Measurements from ENCODE around the gene EXOSC5. TPM values are rescaled to one million over a fixed set of nuclear protein-coding genes. Genes with fewer than 3 reads are reported as not detected.

Gene EXOSC5
- total RNA-seq, 1 experiment from 2014 or later: 95.3 TPM

GRCh38 chr19:41363753-41364523 is 33.2 kb downstream of the EXOSC5 start, which contains the start of gene B9D2:
Gene B9D2 (minus strand): TSS chr19:41364149. CDS start chr19:41363519, 630 bp downstream.
- peak; percentile 99 for DNase-seq
- H3K36me3 ChIP-seq: peaks cover 21% of the 10 kb centered on the region
- peak within 1 kb of the TSS; percentile 83 for H3K4me3 ChIP-seq
- H3K27me3 ChIP-seq: no peaks in the 10 kb centered on the region
- H3K9me3 ChIP-seq: no peaks in the 10 kb centered on the region

GRCh38 chr19:41363371-41363752 is 33.8 kb downstream of the EXOSC5 start:
- peaks cover 21% of the 10 kb centered on the region for H3K36me3 ChIP-seq

GRCh38 chr19:41362143-41362847 is 34.9 kb downstream of the EXOSC5 start:
- Histone ChIP-seq H3K4me3 (no peak overlapping the region), H3K9me3 (no peaks in the 10 kb centered on the region), H3K36me3 (peaks cover 19% of the 10 kb centered on the region), H3K27me3 (no peaks in the 10 kb centered on the region)
- no peak for DNase-seq

More at GRCh38 chr19:41363371-41363752, 33.8 kb downstream of the EXOSC5 start:
- Histone ChIP-seq H3K4me3 (peak overlapping the region; percentile 83), H3K27me3 (no peaks in the 10 kb centered on the region), H3K9me3 (no peaks in the 10 kb centered on the region)
- DNase-seq: no peak

- DNase-seq: no peak
- H3K4me3 ChIP-seq: no peak overlapping the region
- no peaks in the 10 kb centered on the region for H3K27me3 ChIP-seq
- H3K36me3 ChIP-seq: peaks cover 13% of the 10 kb centered on the region
- H3K9me3 ChIP-seq: no peaks in the 10 kb centered on the region
Measured at GRCh38 chr19:41359741-41360140, 37.4 kb downstream of the EXOSC5 start.

GRCh38 chr19:41357746-41358145 is 39.4 kb downstream of the EXOSC5 start:
- Histone ChIP-seq H3K36me3 (peaks cover 12% of the 10 kb centered on the region), H3K9me3 (no peaks in the 10 kb centered on the region), H3K27me3 (no peaks in the 10 kb centered on the region), H3K4me3 (no peak overlapping the region)
- DNase-seq: no peak

GRCh38 chr19:41356984-41357739 is 40.0 kb downstream of the EXOSC5 start:
- no peak for DNase-seq
- Histone ChIP-seq H3K36me3 (peaks cover 8% of the 10 kb centered on the region), H3K4me3 (no peak overlapping the region)

GRCh38 chr19:41355802-41356201 is 41.4 kb downstream of the EXOSC5 start:
- Histone ChIP-seq H3K4me3 (no peak overlapping the region), H3K27me3 (no peaks in the 10 kb centered on the region), H3K36me3 (peaks cover 10% of the 10 kb centered on the region), H3K9me3 (no peaks in the 10 kb centered on the region)
- DNase-seq: no peak

More at GRCh38 chr19:41356984-41357739, 40.0 kb downstream of the EXOSC5 start:
- Histone ChIP-seq H3K27me3 (no peaks in the 10 kb centered on the region), H3K9me3 (no peaks in the 10 kb centered on the region)

GRCh38 chr19:41355035-41355434 is 42.1 kb downstream of the EXOSC5 start:
- DNase-seq: no peak
- Histone ChIP-seq H3K9me3 (no peaks in the 10 kb centered on the region), H3K27me3 (no peaks in the 10 kb centered on the region), H3K36me3 (peaks cover 12% of the 10 kb centered on the region), H3K4me3 (no peak overlapping the region)

- DNase-seq: no peak
Measured at GRCh38 chr19:41354343-41354953, 42.7 kb downstream of the EXOSC5 start.

GRCh38 chr19:41353466-41354342 is 43.5 kb downstream of the EXOSC5 start, which contains the start of gene TGFB1:
Gene TGFB1 (minus strand): TSS chr19:41353922. CDS start chr19:41353044, 878 bp downstream.
- no peaks in the 10 kb centered on the region for H3K27me3 ChIP-seq
- H3K36me3 ChIP-seq: peaks cover 25% of the 10 kb centered on the region
- H3K4me3 ChIP-seq: peak within 1 kb of the TSS; percentile 84
- no peaks in the 10 kb centered on the region for H3K9me3 ChIP-seq
- DNase-seq: peak; percentile 91

More at GRCh38 chr19:41354343-41354953, 42.7 kb downstream of the EXOSC5 start:
- Histone ChIP-seq H3K4me3 (peak overlapping the region; percentile 84), H3K27me3 (no peaks in the 10 kb centered on the region), H3K36me3 (peaks cover 18% of the 10 kb centered on the region), H3K9me3 (no peaks in the 10 kb centered on the region)

GRCh38 chr19:41352609-41353465 is 44.3 kb downstream of the EXOSC5 start:
- Histone ChIP-seq H3K9me3 (no peaks in the 10 kb centered on the region), H3K27me3 (no peaks in the 10 kb centered on the region), H3K36me3 (peaks cover 32% of the 10 kb centered on the region), H3K4me3 (peak overlapping the region; percentile 84)
- DNase-seq: peak; percentile 68

GRCh38 chr19:41352279-41352608 is 44.9 kb downstream of the EXOSC5 start:
- Histone ChIP-seq H3K4me3 (peak overlapping the region; percentile 84), H3K27me3 (no peaks in the 10 kb centered on the region), H3K9me3 (no peaks in the 10 kb centered on the region), H3K36me3 (peaks cover 38% of the 10 kb centered on the region)
- DNase-seq: no peak

- Histone ChIP-seq H3K9me3 (no peaks in the 10 kb centered on the region), H3K36me3 (peaks cover 44% of the 10 kb centered on the region), H3K4me3 (peak overlapping the region; percentile 84), H3K27me3 (no peaks in the 10 kb centered on the region)
- peak; percentile 77 for DNase-seq
Measured at GRCh38 chr19:41351339-41352245, 45.6 kb downstream of the EXOSC5 start.

GRCh38 chr19:41350735-41351338 is 46.3 kb downstream of the EXOSC5 start:
- peak; percentile 39 for DNase-seq
- H3K27me3 ChIP-seq: no peaks in the 10 kb centered on the region
- peak overlapping the region; percentile 84 for H3K4me3 ChIP-seq
- peaks cover 52% of the 10 kb centered on the region for H3K36me3 ChIP-seq
- no peaks in the 10 kb centered on the region for H3K9me3 ChIP-seq
